Neural progenitor cell (in vitro differentiated cells): ENCODE data around the gene CLIP4.

Experiments
- EZH2 ChIP-seq: fragments of 200-600 bp; sonication (generic); IDR thresholded peaks from 2 replicates; pipeline ENCODE4 v1.6.1; 2017; ENCODE audit warnings: antibody characterized with exemption, mild to moderate bottlenecking, moderate library complexity
- EZH2phosphoT487 ChIP-seq: fragments of 200-600 bp; sonication (generic); IDR thresholded peaks from 2 replicates; pipeline ENCODE4 v1.6.1; 2017; ENCODE audit warnings: antibody characterized with exemption
- TF ChIP-seq, protein P1 (sequence below): fragments of 200-600 bp; sonication (generic); IDR thresholded peaks from 2 replicates; pipeline ENCODE4 v1.5.1; 2017; ENCODE audit warnings: antibody characterized with exemption, mild to moderate bottlenecking

DNA sequence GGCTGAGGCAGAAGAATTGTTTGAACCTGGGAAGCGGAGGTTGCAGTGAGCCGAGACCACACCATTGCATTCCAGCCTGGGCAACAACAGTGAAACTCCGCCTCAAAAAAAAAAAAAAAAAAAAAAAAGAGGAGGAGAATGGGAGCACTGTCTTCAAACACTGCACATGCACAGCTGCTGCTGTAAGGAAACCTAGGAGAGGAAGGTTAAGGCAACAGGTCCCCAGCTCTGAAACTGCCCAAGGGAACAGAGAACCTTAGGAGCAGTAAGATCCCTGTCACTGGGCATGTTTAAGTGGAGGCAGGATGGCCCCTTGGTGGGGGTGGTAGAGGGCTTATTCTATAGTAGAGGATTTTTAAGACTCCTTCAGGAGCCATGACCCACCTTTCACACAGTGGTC lies 111.2 kb downstream of the CLIP4 start:
- TF ChIP-seq, protein P1, sequence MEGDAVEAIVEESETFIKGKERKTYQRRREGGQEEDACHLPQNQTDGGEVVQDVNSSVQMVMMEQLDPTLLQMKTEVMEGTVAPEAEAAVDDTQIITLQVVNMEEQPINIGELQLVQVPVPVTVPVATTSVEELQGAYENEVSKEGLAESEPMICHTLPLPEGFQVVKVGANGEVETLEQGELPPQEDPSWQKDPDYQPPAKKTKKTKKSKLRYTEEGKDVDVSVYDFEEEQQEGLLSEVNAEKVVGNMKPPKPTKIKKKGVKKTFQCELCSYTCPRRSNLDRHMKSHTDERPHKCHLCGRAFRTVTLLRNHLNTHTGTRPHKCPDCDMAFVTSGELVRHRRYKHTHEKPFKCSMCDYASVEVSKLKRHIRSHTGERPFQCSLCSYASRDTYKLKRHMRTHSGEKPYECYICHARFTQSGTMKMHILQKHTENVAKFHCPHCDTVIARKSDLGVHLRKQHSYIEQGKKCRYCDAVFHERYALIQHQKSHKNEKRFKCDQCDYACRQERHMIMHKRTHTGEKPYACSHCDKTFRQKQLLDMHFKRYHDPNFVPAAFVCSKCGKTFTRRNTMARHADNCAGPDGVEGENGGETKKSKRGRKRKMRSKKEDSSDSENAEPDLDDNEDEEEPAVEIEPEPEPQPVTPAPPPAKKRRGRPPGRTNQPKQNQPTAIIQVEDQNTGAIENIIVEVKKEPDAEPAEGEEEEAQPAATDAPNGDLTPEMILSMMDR, result no peak
- TF ChIP-seq EZH2 (no peak), EZH2phosphoT487 (no peak)
